ENCODE measurements around the gene THY1.

GRCh38 chr11:119470317-119471291 is 47.6 kb upstream of the THY1 start:
- TF ChIP-seq, protein P1, sequence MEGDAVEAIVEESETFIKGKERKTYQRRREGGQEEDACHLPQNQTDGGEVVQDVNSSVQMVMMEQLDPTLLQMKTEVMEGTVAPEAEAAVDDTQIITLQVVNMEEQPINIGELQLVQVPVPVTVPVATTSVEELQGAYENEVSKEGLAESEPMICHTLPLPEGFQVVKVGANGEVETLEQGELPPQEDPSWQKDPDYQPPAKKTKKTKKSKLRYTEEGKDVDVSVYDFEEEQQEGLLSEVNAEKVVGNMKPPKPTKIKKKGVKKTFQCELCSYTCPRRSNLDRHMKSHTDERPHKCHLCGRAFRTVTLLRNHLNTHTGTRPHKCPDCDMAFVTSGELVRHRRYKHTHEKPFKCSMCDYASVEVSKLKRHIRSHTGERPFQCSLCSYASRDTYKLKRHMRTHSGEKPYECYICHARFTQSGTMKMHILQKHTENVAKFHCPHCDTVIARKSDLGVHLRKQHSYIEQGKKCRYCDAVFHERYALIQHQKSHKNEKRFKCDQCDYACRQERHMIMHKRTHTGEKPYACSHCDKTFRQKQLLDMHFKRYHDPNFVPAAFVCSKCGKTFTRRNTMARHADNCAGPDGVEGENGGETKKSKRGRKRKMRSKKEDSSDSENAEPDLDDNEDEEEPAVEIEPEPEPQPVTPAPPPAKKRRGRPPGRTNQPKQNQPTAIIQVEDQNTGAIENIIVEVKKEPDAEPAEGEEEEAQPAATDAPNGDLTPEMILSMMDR (IDR thresholded peaks at IDR 0.05) = no peak
- TF ChIP-seq POLR2A (IDR thresholded peaks at IDR 0.05) = no peak

Data from prostate gland (tissue), 2 donors.